ENCODE data around the gene BAIAP2.

GRCh38 chr17:81057079-81057730 is 22.3 kb downstream of the BAIAP2 start:
- no peak for TF ChIP-seq CTCF (IDR thresholded peaks at IDR 0.05; ENCODE audit: poor library complexity, severe bottlenecking)
- TF ChIP-seq EZH2 (IDR thresholded peaks at IDR 0.05; ENCODE audit: borderline replicate concordance, insufficient read depth, low read length, poor library complexity, severe bottlenecking), result no peak
- TF ChIP-seq, protein P1, sequence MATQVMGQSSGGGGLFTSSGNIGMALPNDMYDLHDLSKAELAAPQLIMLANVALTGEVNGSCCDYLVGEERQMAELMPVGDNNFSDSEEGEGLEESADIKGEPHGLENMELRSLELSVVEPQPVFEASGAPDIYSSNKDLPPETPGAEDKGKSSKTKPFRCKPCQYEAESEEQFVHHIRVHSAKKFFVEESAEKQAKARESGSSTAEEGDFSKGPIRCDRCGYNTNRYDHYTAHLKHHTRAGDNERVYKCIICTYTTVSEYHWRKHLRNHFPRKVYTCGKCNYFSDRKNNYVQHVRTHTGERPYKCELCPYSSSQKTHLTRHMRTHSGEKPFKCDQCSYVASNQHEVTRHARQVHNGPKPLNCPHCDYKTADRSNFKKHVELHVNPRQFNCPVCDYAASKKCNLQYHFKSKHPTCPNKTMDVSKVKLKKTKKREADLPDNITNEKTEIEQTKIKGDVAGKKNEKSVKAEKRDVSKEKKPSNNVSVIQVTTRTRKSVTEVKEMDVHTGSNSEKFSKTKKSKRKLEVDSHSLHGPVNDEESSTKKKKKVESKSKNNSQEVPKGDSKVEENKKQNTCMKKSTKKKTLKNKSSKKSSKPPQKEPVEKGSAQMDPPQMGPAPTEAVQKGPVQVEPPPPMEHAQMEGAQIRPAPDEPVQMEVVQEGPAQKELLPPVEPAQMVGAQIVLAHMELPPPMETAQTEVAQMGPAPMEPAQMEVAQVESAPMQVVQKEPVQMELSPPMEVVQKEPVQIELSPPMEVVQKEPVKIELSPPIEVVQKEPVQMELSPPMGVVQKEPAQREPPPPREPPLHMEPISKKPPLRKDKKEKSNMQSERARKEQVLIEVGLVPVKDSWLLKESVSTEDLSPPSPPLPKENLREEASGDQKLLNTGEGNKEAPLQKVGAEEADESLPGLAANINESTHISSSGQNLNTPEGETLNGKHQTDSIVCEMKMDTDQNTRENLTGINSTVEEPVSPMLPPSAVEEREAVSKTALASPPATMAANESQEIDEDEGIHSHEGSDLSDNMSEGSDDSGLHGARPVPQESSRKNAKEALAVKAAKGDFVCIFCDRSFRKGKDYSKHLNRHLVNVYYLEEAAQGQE (IDR thresholded peaks at IDR 0.05; ENCODE audit: borderline replicate concordance), result no peak
